GM12878 (cell line): ENCODE measurements around the gene CCNL2. TPM values are rescaled to one million over a fixed set of nuclear protein-coding genes. Genes with fewer than 3 reads are reported as not detected.
A peak's percentile ranks its signal among the peaks of the same experiment; 100 is the strongest.

ENCODE experiments used
- ATAC-seq: fragments of 200-7000 bp; cut with Tn5 transposase; 3 replicates; pipeline ENCODE4 v1.9.1; 2020; ENCODE audit warnings: mild to moderate bottlenecking, moderate library complexity
- BruUV-seq: library from RNA; stranded (reverse); fragments of 400-500 nt; replicated peaks from 2 replicates; lab custom pipeline; 2021; lab: Mats Ljungman, UMichigan
- CTCF ChIA-PET: fragments of 300-600 bp; sonication (Branson Sonifier 250); formaldehyde crosslinking; extraction: SDS; loops from one replicate; lab custom pipeline; 2021; ENCODE audit warnings: inconsistent platforms; lab: Yijun Ruan, JAX
- POLR2A ChIA-PET: fragments of 350-600 bp; formaldehyde crosslinking; extraction: SDS; loops from one replicate; lab custom pipeline; 2021; ENCODE audit warnings: inconsistent platforms; lab: Charles Lee
- RAD21 ChIA-PET: fragments of 300-600 bp; sonication (Branson Sonifier 250); formaldehyde crosslinking; loops from one replicate; lab custom pipeline; 2023; ENCODE audit warnings: antibody characterized with exemption; ENCODE audit not compliant: unreplicated experiment; lab: Charles Lee
- SMC1A ChIA-PET: fragments of 300-600 bp; sonication (Branson Sonifier 250); formaldehyde crosslinking; loops from one replicate; lab custom pipeline; 2023; ENCODE audit not compliant: unreplicated experiment, uncharacterized antibody; lab: Charles Lee
- DNase-seq: peaks from one replicate; pipeline ENCODE4 v3.0.0-alpha.2; 2011; ENCODE audit warnings: low read depth, low spot score
- FAIRE-seq: peaks from 3 replicates; lab custom pipeline; 2011; peaks lifted over from hg19 to GRCh38; lab: Jason Lieb, UNC
- H2AFZ ChIP-seq: 2 replicates; pipeline ENCODE4 v1.6.0; 2011; ENCODE audit warnings: low read depth, low read length, control low read depth; ENCODE audit not compliant: control insufficient read depth
- H3K27ac ChIP-seq: 2 replicates; pipeline ENCODE4 v1.5.1; 2011; ENCODE audit warnings: control low read depth; ENCODE audit not compliant: control insufficient read depth, insufficient read depth
- H3K27me3 ChIP-seq, 2 experiments: replicated peaks in 1 of 2; 2 replicates each; pipeline versions ENCODE4 v1.6.0 to v1.6.1; 2011; ENCODE audit warnings: low read length in 1 of 2; ENCODE audit not compliant: control insufficient read depth in 2 of 2, insufficient read depth in 2 of 2
- H3K36me3 ChIP-seq, 2 experiments: 2 replicates each; pipeline ENCODE4 v1.5.1; 2011; ENCODE audit warnings: low read length in 1 of 2; ENCODE audit not compliant: control insufficient read depth in 2 of 2, insufficient read depth in 2 of 2
- H3K4me1 ChIP-seq: 2 replicates; pipeline ENCODE4 v1.6.1; 2011; ENCODE audit warnings: mild to moderate bottlenecking, low read length, moderate library complexity, mixed read lengths; ENCODE audit not compliant: control insufficient read depth, insufficient read depth
- H3K4me2 ChIP-seq: 2 replicates; pipeline ENCODE4 v1.6.0; 2011; ENCODE audit warnings: control low read depth; ENCODE audit not compliant: control insufficient read depth, insufficient read depth
- H3K4me3 ChIP-seq: fragments of 200-600 bp; sonication (generic); 2 replicates; pipeline ENCODE4 v1.5.1; 2016
- H3K79me2 ChIP-seq: 2 replicates; pipeline ENCODE4 v1.6.0; 2011; ENCODE audit warnings: low read length; ENCODE audit not compliant: control insufficient read depth, insufficient read depth
- H3K9ac ChIP-seq: 2 replicates; pipeline ENCODE4 v1.8.0; 2011; ENCODE audit warnings: low read length, control low read depth, mixed read lengths; ENCODE audit not compliant: control insufficient read depth, insufficient read depth
- H3K9me3 ChIP-seq: replicated peaks from 3 replicates; pipeline ENCODE4 v1.5.1; 2011; ENCODE audit warnings: mild to moderate bottlenecking, low read length; ENCODE audit not compliant: control insufficient read depth, insufficient read depth
- H4K20me1 ChIP-seq: 2 replicates; pipeline ENCODE4 v1.6.0; 2011; ENCODE audit not compliant: control insufficient read depth, insufficient read depth
- CHD4 ChIP-seq: fragments of 200-600 bp; sonication (generic); IDR thresholded peaks from 2 replicates; pipeline ENCODE4 v1.6.1; 2016; ENCODE audit warnings: mild to moderate bottlenecking
- CREB1 ChIP-seq: IDR thresholded peaks from 2 replicates; pipeline ENCODE4 v1.6.1; 2012; ENCODE audit warnings: low read depth, mild to moderate bottlenecking, inconsistent platforms
- EZH2 ChIP-seq: IDR thresholded peaks from 2 replicates; pipeline ENCODE4 v1.6.1; 2012; ENCODE audit warnings: low read depth, mild to moderate bottlenecking, control low read depth, inconsistent platforms, low read length, borderline replicate concordance; ENCODE audit not compliant: control insufficient read depth
- POLR2A ChIP-seq: IDR thresholded peaks from 2 replicates; pipeline ENCODE4 v1.6.1; 2011; ENCODE audit warnings: low read depth, mild to moderate bottlenecking, low read length
- RAD51 ChIP-seq: fragments of 450-650 bp; IDR thresholded peaks from 2 replicates; pipeline ENCODE4 v1.6.1; 2016; ENCODE audit warnings: moderate library complexity, mild to moderate bottlenecking, inconsistent platforms
- REST ChIP-seq: IDR thresholded peaks from 2 replicates; pipeline ENCODE4 v1.6.1; 2012; ENCODE audit warnings: mild to moderate bottlenecking, low read depth, low read length
- RUNX3 ChIP-seq: IDR thresholded peaks from 2 replicates; pipeline ENCODE4 v1.6.1; 2012; ENCODE audit warnings: low read length, inconsistent platforms
- ZBTB11 ChIP-seq: fragments of 450-650 bp; formaldehyde crosslinking; IDR thresholded peaks from 2 replicates; pipeline ENCODE4 v1.5.0; 2022; ENCODE audit warnings: mild to moderate bottlenecking, missing genetic modification characterization
- WGBS: methylation state at CpG from one replicate; pipeline ENCODE4 v1.1.6; 2016; ENCODE audit warnings: low lambda C conversion rate; ENCODE audit not compliant: insufficient replicate concordance, insufficient coverage; ENCODE audit errors: missing lambda C conversion rate; 5-methylcytosine and 5-hydroxymethylcytosine counted together
- in situ Hi-C: fragments of 300-500 bp; cut with MboI; formaldehyde crosslinking; loops from 9 replicates; pipeline ENCODE4 v1.14.3; 2018; ENCODE audit warnings: mixed read lengths
- intact Hi-C: fragments of 100-400 bp; cut with micrococcal nuclease; formaldehyde crosslinking; loops from one replicate; pipeline ENCODE4 v1.14.2; 2022; ENCODE audit not compliant: unreplicated experiment
- polyA plus RNA-seq, 11 experiments: library from polyadenylated mRNA; depleted of rRNA in 4 of 11; unstranded in 6 of 11; stranded (reverse) in 5 of 11; fragments of >200 nt; fragmentation: Nextera tagmentation in 4 of 11; fragmentation: Illumina TruSeq in 1 of 11; extraction: Ambion mirVana in 4 of 11; extraction: Trizol in 1 of 11; gene quantifications; 1 replicate in 1 of 11; 2 replicates in 10 of 11; pipeline versions ENCODE4 v1.2.1 to v1.2.3, GENCODE V29; 2011 to 2016; ENCODE audit warnings: inconsistent platforms in 2 of 11, missing spikeins in 2 of 11, low read depth in 1 of 11
- total RNA-seq, 4 experiments: library from RNA; depleted of rRNA in 3 of 4; stranded (reverse); fragments of >200 nt in 3 of 4; fragmentation: Illumina TruSeq in 1 of 4; extraction: Trizol in 1 of 4; gene quantifications; 2 replicates each; pipeline versions ENCODE4 v1.2.1 to v1.2.3, GENCODE V29; 2013 to 2021

Gene CCNL2
- total and polyA plus RNA-seq, 10 of the 15 experiments (the other 5 are each of a cell fraction or from before 2014, with no cell fraction given) = 2.1 to 143 (median 101) TPM

- no peak for TF ChIP-seq ZBTB11 (CRISPR knock-in tag)
Measured at GRCh38 chr1:1371746-1372711, 27.1 kb downstream of the CCNL2 start (continued).

GRCh38 chr1:1371364-1371745, 27.8 kb downstream of the CCNL2 start:
- Histone ChIP-seq H3K27ac (peak overlapping the region; percentile 42), H3K27me3 (no peaks in the 10 kb centered on the region), H4K20me1 (no peaks in the 10 kb centered on the region), H3K9me3 (peaks cover 3% of the 10 kb centered on the region; the same call in 1 of the 3 replicates), H3K4me2 (peak overlapping the region; percentile 97), H3K4me1 (peaks cover 24% of the 10 kb centered on the region)
- DNase-seq (no peak), FAIRE-seq (no peak), ATAC-seq (peak; percentile 0; the same call in 2 of the 3 replicates)
- ChIA-PET SMC1A (interaction anchor here (0.9 to 1.8 kb wide), 7 partner anchors 23 to 386 kb away, joined by 3 to 5 read pairs (median 3); no protein-coding TSS in a partner anchor), CTCF (interaction anchor here (0.6 to 2.8 kb wide), 20 partner anchors 12 to 387 kb away, joined by 3 to 15 read pairs (median 6); partner anchors contain the start of genes AGRN, CCNL2, DVL1 and MRPL20), POLR2A (interaction anchor here (1.1 kb wide), 1 partner anchor 67 kb away, joined by 3 read pairs; no protein-coding TSS in a partner anchor)
- BruUV-seq = no TSS peak
- intact Hi-C loops = loop anchor here (10.0 kb wide), 1 partner anchor 133 kb away; no protein-coding TSS in a partner anchor
- peak; percentile 21; the same call in 1 of the 2 replicates for TF ChIP-seq POLR2A
- TF ChIP-seq CREB1 = peak; percentile 61; the same call in 1 of the 2 replicates
- peak; percentile 57 for TF ChIP-seq RUNX3
- TF ChIP-seq REST = no peak
- no peak for TF ChIP-seq CHD4
- TF ChIP-seq EZH2 = no peak
- no peak for TF ChIP-seq RAD51
- TF ChIP-seq, all 136 proteins: peak for 3
- Histone ChIP-seq H3K36me3 (peaks cover 0 to 3% of the 10 kb centered on the region in 2 experiments; a peak in 2 of 4 replicates), H3K4me3 (no peak overlapping the region), H2AFZ (no peak overlapping the region), H3K9ac (peak overlapping the region; percentile 22; the same call in 1 of the 2 replicates), H3K79me2 (peaks cover 29% of the 10 kb centered on the region)
- WGBS = 23% methylated on average over 12 of the region's 12 CpGs
- RAD21 ChIA-PET = interaction anchor here (1.5 kb wide), 1 partner anchor 133 kb away, joined by 6 read pairs; no protein-coding TSS in a partner anchor
- in situ Hi-C loops = no loop called here
